Tibial nerve (tissue), 4 donors: ENCODE data around the gene PLA2G10. TPM values are rescaled to one million over a fixed set of nuclear protein-coding genes. Genes with fewer than 3 reads are reported as not detected.
A peak's percentile ranks its signal among the peaks of the same experiment; 100 is the strongest.
"Not testable (repeated sequence)": the region's sequence is repeated elsewhere in the genome, so short reads cannot be mapped to it uniquely, and the experiment has no call there.

Source experiments
- DNase-seq, 2 donors: peaks; one replicate each; pipeline ENCODE4 v3.0.0-alpha.2; 2019; ENCODE audit warnings: low spot score in 2 of 2
- H3K27ac ChIP-seq, 4 donors: fragments of 200-600 bp; sonication (generic) in 3 of 4; one replicate each; pipeline ENCODE4 v1.5.1; 2017 to 2019; ENCODE audit warnings: mild to moderate bottlenecking in 1 of 4
- H3K27me3 ChIP-seq, 2 donors: fragments of 200-600 bp; sonication (generic) in 1 of 2; one replicate each; pipeline versions ENCODE4 v1.5.1 to v1.6.0; 2017 to 2019
- H3K36me3 ChIP-seq, 3 donors: fragments of 200-600 bp; sonication (generic); one replicate each; pipeline ENCODE4 v1.5.1; 2018 to 2019
- H3K4me1 ChIP-seq, 4 donors: fragments of 200-600 bp; sonication (generic) in 3 of 4; one replicate each; pipeline ENCODE4 v1.5.1; 2017 to 2019
- H3K4me3 ChIP-seq, 4 donors: fragments of 200-600 bp; sonication (generic) in 3 of 4; one replicate each; pipeline ENCODE4 v1.5.1; 2017 to 2019; ENCODE audit warnings: mild to moderate bottlenecking in 1 of 4, moderate library complexity in 1 of 4
- H3K9me3 ChIP-seq, 4 donors: fragments of 200-600 bp; sonication (generic) in 3 of 4; one replicate each; pipeline ENCODE4 v1.5.1; 2017 to 2019
- CTCF ChIP-seq, 5 experiments: fragments of 200-600 bp in 3 of 5; fragments of 450-650 bp in 2 of 5; sonication (generic) in 3 of 5; IDR thresholded peaks; one replicate each; pipeline ENCODE4 v1.5.1; 2016 to 2019; ENCODE audit warnings: antibody characterized with exemption in 5 of 5, mild to moderate bottlenecking in 3 of 5, moderate library complexity in 2 of 5
- EP300 ChIP-seq, 2 donors: sonication (generic); formaldehyde crosslinking; IDR thresholded peaks; one replicate each; pipeline ENCODE4 v1.6.1; 2017; ENCODE audit warnings: antibody characterized with exemption in 2 of 2, mild to moderate bottlenecking in 1 of 2
- POLR2A ChIP-seq, 2 donors: fragments of 450-650 bp; IDR thresholded peaks; one replicate each; pipeline ENCODE4 v1.6.1; 2017; ENCODE audit warnings: antibody characterized with exemption in 2 of 2, mild to moderate bottlenecking in 2 of 2, moderate library complexity in 2 of 2
- WGBS, 2 donors: methylation state at CpG; one replicate each; pipeline ENCODE4 v1.1.5; 2018; 5-methylcytosine and 5-hydroxymethylcytosine counted together
- total RNA-seq, 4 donors: library from RNA; depleted of rRNA; stranded (reverse); fragments of >200 nt; gene quantifications; one replicate each; pipeline ENCODE4 v1.1.0, GENCODE V29; 2016

The PLA2G10 gene
- total RNA-seq, 4 donors from 2014 or later, result not detected

DNA sequence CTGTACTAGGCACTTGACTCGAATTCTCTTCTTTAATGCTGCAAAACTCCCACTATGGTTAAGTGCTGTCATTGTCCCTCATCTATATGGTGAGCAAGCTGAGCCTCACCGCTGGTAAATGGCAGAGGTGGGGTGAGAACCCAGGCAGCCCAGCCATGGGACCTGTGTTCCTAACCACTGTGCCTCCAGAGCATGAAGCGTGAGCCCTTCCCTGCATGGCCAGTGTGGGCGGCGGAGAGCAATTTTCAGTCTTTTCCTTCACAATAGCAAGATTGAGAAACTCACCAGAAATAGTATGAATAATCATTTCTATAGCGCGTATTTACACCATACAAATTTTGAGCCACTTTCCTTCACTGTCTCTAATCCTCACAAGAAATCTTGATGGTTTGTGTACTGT lies 52.2 kb downstream of the PLA2G10 start:
- no peaks in the 10 kb centered on the region for H3K9me3 ChIP-seq
- no peak overlapping the region for H3K4me3 ChIP-seq
- WGBS, 2 donors, result 63 to 68% methylated on average over 7 of the region's 7 CpGs
- no peak for TF ChIP-seq EP300 (IDR thresholded peaks at IDR 0.05)
- TF ChIP-seq POLR2A (IDR thresholded peaks at IDR 0.05), result no peak
- TF ChIP-seq CTCF (IDR thresholded peaks at IDR 0.05), result no peak
- no peak for DNase-seq
- peaks cover 0 to 20% (median 0%) of the 10 kb centered on the region in 4 donors for H3K4me1 ChIP-seq
- no peak overlapping the region for H3K27ac ChIP-seq
- H3K36me3 ChIP-seq, result peaks cover 4 to 52% (median 7%) of the 10 kb centered on the region in 3 donors
- no peaks in the 10 kb centered on the region for H3K27me3 ChIP-seq

DNA sequence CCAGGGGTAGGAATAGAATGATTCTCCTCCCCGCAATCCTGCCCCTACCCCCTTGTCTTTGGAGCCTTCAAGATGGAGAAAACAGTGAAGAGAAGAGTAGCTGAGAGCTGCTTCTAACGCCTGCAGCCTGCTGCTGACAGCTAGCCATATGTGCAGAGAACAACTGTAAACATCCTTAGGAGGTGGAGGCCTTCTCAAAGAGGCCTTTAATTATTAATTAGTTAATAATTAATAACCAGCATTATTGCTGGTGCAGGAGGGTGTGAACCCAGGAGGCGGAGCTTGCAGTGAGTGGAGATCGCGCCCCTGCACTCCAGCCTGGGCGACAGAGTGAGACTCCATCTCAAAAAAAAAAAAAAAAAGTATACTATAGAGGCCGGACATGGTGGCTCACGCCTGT lies 52.9 kb downstream of the PLA2G10 start:
- H3K4me3 ChIP-seq, result no peak overlapping the region
- H3K27ac ChIP-seq, result no peak overlapping the region
- peaks cover 0 to 27% (median 4%) of the 10 kb centered on the region in 4 donors for H3K4me1 ChIP-seq
- no peaks in the 10 kb centered on the region for H3K27me3 ChIP-seq
- no peaks in the 10 kb centered on the region for H3K9me3 ChIP-seq
- DNase-seq, result no peak
- 91 to 95% methylated on average over 8 of the region's 8 CpGs for WGBS, 2 donors
- TF ChIP-seq CTCF (IDR thresholded peaks at IDR 0.05), result no peak
- no peak for TF ChIP-seq EP300 (IDR thresholded peaks at IDR 0.05)
- TF ChIP-seq POLR2A (IDR thresholded peaks at IDR 0.05), result no peak
- H3K36me3 ChIP-seq, result peaks cover 4 to 45% (median 7%) of the 10 kb centered on the region in 3 donors

GRCh38 chr16:14640538-14640937 lies 53.6 kb downstream of the PLA2G10 start:
- no peaks in the 10 kb centered on the region for H3K9me3 ChIP-seq
- no peaks in the 10 kb centered on the region for H3K27me3 ChIP-seq
- TF ChIP-seq EP300 (IDR thresholded peaks at IDR 0.05) (no peak), CTCF (IDR thresholded peaks at IDR 0.05) (no peak), POLR2A (IDR thresholded peaks at IDR 0.05) (no peak)
- H3K4me1 ChIP-seq, result peaks cover 0 to 34% (median 10%) of the 10 kb centered on the region in 4 donors
- H3K4me3 ChIP-seq, result no peak overlapping the region
- peak overlapping the region in 1 of 4 donors; percentile 15 for H3K27ac ChIP-seq
- peaks cover 4 to 39% (median 7%) of the 10 kb centered on the region in 3 donors for H3K36me3 ChIP-seq
- 88 to 92% methylated on average over 10 of the region's 10 CpGs for WGBS, 2 donors
- no peak for DNase-seq

GRCh38 chr16:14636951-14637240 lies 57.2 kb downstream of the PLA2G10 start:
- DNase-seq, H3K9me3 ChIP-seq, H3K27me3 ChIP-seq, H3K4me3 ChIP-seq: not testable (repeated sequence)
- peaks cover 0 to 25% (median 0%) of the 10 kb centered on the region in 3 donors for H3K36me3 ChIP-seq
- WGBS, 2 donors, result 21 to 25% methylated on average over 1 of the region's 1 CpG
- peaks cover 0 to 52% (median 28%) of the 10 kb centered on the region in 4 donors for H3K4me1 ChIP-seq
- H3K27ac ChIP-seq, result peak overlapping the region in 1 of 4 donors; percentile 43

DNA sequence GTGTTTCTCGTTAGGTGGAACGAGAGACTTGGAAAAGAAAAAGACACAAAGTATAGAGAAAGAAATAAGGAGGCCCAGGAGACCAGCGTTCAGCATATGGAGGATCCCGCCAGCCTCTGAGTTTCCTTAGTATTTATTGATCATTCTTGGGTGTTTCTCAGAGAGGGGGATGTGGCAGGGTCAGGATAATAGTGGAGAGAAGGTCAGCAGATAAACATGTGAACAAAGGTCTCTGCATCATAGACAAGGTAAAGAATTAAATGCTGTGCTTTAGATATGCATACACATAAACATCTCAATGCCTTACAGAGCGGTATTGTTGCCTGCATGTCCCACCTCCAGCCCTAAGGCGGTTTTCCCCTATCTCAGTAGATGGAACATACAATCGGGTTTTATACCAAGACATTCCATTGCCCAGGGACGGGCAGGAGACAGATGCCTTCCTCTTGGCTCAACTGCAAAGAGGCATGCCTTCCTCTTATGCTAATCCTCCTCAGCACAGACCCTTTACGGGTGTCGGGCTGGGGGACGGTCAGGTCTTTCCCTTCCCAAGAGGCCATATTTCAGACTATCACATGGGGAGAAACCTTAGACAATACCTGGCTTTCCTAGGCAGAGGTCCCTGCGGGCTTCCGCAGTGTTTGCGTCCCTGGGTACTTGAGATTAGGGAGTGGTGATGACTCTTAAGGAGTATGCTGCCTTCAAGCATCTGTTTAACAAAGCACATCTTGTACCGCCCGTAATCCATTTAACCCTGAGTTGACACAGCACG lies 57.7 kb downstream of the PLA2G10 start:
- not testable (repeated sequence) for H3K4me3 ChIP-seq, DNase-seq, H3K27me3 ChIP-seq, H3K9me3 ChIP-seq
- Histone ChIP-seq H3K4me1 (peaks cover 0 to 53% (median 30%) of the 10 kb centered on the region in 4 donors), H3K27ac (peak overlapping the region in 3 of 4 donors; percentile 12 to 43 (median 42)), H3K36me3 (peaks cover 0 to 25% (median 0%) of the 10 kb centered on the region in 3 donors)
- WGBS, 2 donors, result 32 to 43% methylated on average over 16 to 17 of the region's 17 CpGs

- Histone ChIP-seq H3K4me3 (no peak overlapping the region), H3K4me1 (peaks cover 0 to 60% (median 30%) of the 10 kb centered on the region in 4 donors), H3K27ac (peak overlapping the region in 2 of 4 donors; percentile 0 to 97), H3K27me3 (no peaks in the 10 kb centered on the region), H3K36me3 (peaks cover 0 to 23% (median 0%) of the 10 kb centered on the region in 3 donors), H3K9me3 (no peaks in the 10 kb centered on the region)
- TF ChIP-seq CTCF (IDR thresholded peaks at IDR 0.05) (no peak), POLR2A (IDR thresholded peaks at IDR 0.05) (no peak), EP300 (IDR thresholded peaks at IDR 0.05) (no peak)
- no peak for DNase-seq
- WGBS, 2 donors, result 55 to 64% methylated on average over 12 of the region's 12 CpGs
Observed at GRCh38 chr16:14635395-14636165, 58.5 kb downstream of the PLA2G10 start.
